AG09319 (cell line): ENCODE data around the gene STAT1.

Experiments
- DNase-seq: peaks from one replicate; pipeline ENCODE4 v3.0.0-alpha.2; 2010; ENCODE audit warnings: low read depth; ENCODE audit errors: extremely low read depth
- CTCF ChIP-seq: IDR thresholded peaks from 2 replicates; pipeline ENCODE4 v1.5.1; 2011; ENCODE audit warnings: low read depth, mild to moderate bottlenecking, inconsistent platforms, low read length, moderate library complexity

STAT1 gene

DNA sequence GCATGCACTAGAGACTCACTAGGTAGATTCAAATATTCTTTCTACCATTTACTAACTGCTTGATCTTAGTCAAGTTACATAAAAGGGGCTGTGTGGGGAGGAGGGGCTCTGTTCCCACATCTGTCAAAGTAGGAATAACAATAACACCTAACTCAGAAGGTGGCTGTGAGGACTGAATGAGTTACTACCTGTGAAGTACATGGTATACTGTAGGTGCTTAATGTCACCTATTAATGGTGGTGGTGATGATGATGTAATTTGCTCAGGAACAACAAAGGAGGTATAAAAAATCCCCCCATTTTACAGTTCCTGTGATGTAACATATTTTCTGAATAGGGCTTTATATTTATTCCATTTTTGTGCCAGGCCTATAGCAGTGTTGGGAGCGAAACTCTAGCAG is 40.7 kb downstream of the STAT1 start:
- no peak for DNase-seq
- TF ChIP-seq CTCF = no peak

DNA sequence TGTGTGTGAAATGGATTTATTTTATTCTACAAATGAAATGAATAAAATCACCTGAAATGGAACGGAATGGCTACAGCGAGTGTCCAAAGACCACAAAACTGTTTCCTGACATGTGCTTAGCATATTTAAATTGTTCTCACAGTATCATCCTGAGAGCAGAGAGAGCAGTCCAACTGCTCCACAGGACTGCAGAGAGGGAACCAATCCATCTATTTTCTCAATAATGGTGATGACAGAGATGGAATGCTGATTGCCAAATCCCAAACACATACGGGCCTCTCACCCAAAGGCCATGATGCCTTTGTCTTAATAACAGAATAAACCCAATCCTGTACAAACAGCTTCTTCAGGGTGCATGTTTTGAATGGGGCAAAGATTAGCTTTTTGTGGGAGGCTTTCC is 41.1 kb downstream of the STAT1 start:
- no peak for TF ChIP-seq CTCF
- no peak for DNase-seq

DNA sequence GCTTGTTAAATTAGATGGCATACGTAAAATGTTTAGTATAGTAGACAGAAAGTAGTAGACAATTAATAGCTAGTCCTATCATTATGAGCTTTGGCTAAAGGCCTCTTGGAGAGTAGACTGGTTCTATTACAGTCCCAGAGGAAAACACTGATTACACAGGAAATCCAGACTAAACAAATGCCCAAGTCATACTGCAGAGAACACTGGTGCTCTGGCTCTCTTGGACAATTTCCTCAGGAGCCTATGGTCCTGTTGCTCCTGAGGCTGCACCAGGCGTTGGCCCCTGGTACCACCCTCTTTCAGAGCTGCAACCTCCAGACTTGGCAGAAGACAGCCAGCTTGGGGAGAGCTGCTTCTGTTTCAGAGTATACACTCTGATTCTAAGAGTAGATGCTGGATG is 41.8 kb downstream of the STAT1 start:
- no peak for TF ChIP-seq CTCF
- DNase-seq = no peak

DNA sequence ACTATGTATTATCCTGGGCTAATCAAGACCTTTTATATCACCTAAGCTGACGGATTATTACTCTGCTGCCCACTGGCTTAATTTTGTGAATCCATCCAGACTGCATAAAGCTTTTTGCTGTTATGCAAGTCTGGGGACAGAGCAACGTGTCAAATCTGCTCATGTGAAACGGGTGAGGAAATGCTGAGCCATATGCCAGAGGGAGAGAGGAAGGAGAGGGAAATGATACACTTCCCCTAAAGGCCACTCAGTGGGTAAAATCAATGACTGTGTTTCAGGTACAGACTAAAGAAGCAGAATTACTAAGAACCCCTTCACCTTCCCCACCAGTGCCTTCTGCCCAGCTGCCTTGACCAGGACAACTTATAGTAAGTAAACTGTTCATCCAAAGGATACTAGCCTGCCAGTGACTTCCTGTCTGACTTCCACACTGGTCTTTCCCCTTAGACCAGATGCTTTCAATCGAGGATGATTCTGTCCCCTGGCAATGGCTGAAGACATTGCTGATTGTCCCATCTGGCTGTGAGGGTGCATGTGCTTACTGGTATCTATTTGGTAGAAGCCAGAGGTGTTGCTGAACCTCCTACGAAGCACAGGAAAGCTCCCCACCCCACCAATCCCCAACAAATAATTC is 43.0 kb downstream of the STAT1 start:
- TF ChIP-seq CTCF = no peak
- DNase-seq = no peak

DNA sequence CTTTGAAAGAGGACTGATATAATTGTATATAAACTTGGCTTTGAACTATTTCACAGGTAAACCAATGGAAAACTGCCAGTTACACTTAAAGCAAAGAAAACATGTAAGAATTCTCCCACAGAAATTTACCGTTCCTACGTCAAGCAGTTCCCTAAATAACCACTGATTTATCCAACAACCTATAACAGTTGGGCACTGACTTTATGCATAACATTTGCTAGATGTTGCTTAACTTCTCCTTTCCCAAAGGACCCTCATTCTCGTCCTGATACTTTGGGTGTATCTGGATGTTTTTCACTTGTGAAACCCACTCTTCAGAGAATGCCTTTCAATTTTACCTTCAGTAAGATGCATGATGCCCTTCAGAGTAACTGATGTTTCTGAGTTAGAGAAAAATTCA is 43.8 kb downstream of the STAT1 start:
- TF ChIP-seq CTCF = no peak
- no peak for DNase-seq

- no peak for TF ChIP-seq CTCF
- DNase-seq = no peak
Measured at GRCh38 chr2:190968522-190968921, 45.4 kb downstream of the STAT1 start.

DNA sequence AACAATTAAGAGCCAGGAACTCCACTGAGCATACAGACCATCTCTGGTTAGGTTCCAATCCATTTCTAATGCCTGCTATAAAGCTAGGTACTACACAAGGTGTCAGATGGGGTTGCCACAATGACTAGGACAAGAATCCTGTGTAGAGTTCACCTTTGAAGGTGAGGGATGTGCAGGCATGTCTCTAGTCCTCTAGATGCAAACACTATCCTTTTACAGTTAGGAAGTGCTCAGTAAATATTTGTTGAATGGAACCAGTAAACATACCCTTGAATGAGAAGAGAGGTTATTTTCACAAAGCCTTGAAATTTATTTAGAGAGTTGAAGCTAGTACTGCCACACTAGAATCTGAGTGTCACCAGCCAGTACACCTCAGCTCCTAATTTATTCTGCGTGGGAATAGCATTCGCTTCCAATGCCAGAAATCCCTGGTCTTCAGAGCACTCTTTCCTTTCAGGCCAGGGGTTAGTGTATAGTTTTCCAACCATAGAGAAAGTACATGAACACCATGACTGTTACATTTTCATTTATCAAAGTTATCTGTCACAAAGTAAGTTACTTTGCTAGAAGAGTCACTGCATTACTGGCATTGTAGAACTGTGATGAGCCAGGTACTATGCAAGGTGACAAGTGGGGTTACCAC is 48.3 kb downstream of the STAT1 start:
- DNase-seq = no peak
- no peak for TF ChIP-seq CTCF
